GM23338 (cell line): Measurements from ENCODE around the gene KCNF1. TPM values are rescaled to one million over a fixed set of nuclear protein-coding genes. Genes with fewer than 3 reads are reported as not detected.

Experiments used
- ATAC-seq: fragments of 200-7000 bp; cut with Tn5 transposase; 3 replicates; pipeline ENCODE4 v1.9.1; 2020
- DNase-seq: peaks from one replicate; pipeline ENCODE4 v3.0.0-alpha.2; 2015; ENCODE audit warnings: low spot score
- H2AFZ ChIP-seq: fragments of 200-600 bp; sonication (generic); 2 replicates; pipeline ENCODE4 v1.8.0; 2016; ENCODE audit warnings: antibody characterized with exemption, mild to moderate bottlenecking, moderate library complexity
- H3F3A ChIP-seq: fragments of 200-600 bp; sonication (generic); replicated peaks from 2 replicates; pipeline ENCODE4 v1.8.0; 2017; ENCODE audit warnings: antibody characterized with exemption, mixed run types, low read depth
- H3K27ac ChIP-seq: fragments of 200-600 bp; sonication (generic); 2 replicates; pipeline ENCODE4 v1.6.1; 2016; ENCODE audit warnings: low read depth
- H3K27me3 ChIP-seq: fragments of 200-600 bp; sonication (generic); 2 replicates; pipeline ENCODE4 v1.8.0; 2016; ENCODE audit warnings: mild to moderate bottlenecking, mixed run types, moderate library complexity; ENCODE audit not compliant: insufficient read depth
- H3K36me3 ChIP-seq: fragments of 200-600 bp; sonication (generic); 2 replicates; pipeline ENCODE4 v1.8.0; 2016; ENCODE audit warnings: mild to moderate bottlenecking; ENCODE audit not compliant: insufficient read depth
- H3K4me1 ChIP-seq: fragments of 200-600 bp; sonication (generic); 2 replicates; pipeline ENCODE4 v1.8.0; 2016; ENCODE audit warnings: mild to moderate bottlenecking, moderate library complexity; ENCODE audit not compliant: insufficient read depth
- H3K4me2 ChIP-seq: fragments of 200-600 bp; sonication (generic); 2 replicates; pipeline ENCODE4 v1.7.1; 2017; ENCODE audit warnings: mixed run types
- H3K4me3 ChIP-seq: fragments of 200-600 bp; sonication (generic); 2 replicates; pipeline ENCODE4 v1.6.1; 2016; ENCODE audit warnings: mixed run types
- H3K79me2 ChIP-seq: fragments of 200-600 bp; sonication (generic); replicated peaks from 2 replicates; pipeline ENCODE4 v1.8.0; 2017; ENCODE audit warnings: mild to moderate bottlenecking; ENCODE audit not compliant: insufficient read depth
- H3K9me2 ChIP-seq: fragments of 200-600 bp; sonication (generic); 2 replicates; pipeline ENCODE4 v1.8.0; 2017; ENCODE audit not compliant: insufficient read depth
- H4K20me1 ChIP-seq: fragments of 200-600 bp; sonication (generic); replicated peaks from 2 replicates; pipeline ENCODE4 v1.8.0; 2017; ENCODE audit warnings: mild to moderate bottlenecking; ENCODE audit not compliant: insufficient read depth
- H3K27ac Mint-ChIP-seq: 2 replicates; pipeline ENCODE4 v1.8.0; 2020; ENCODE audit warnings: inconsistent platforms, mild to moderate bottlenecking, moderate library complexity, mixed read lengths
- H3K27me3 Mint-ChIP-seq: 3 replicates; pipeline ENCODE4 v1.8.0; 2022; ENCODE audit warnings: low read depth, mild to moderate bottlenecking, moderate library complexity, mixed read lengths, inconsistent platforms; ENCODE audit not compliant: insufficient read depth, poor library complexity
- H3K36me3 Mint-ChIP-seq: 3 replicates; pipeline ENCODE4 v1.8.0; 2021; ENCODE audit warnings: low read depth, mild to moderate bottlenecking, inconsistent platforms, moderate library complexity, mixed read lengths
- H3K4me1 Mint-ChIP-seq: 3 replicates; pipeline ENCODE4 v1.8.0; 2020; ENCODE audit warnings: mild to moderate bottlenecking, inconsistent platforms, mixed read lengths
- H3K4me3 Mint-ChIP-seq: 3 replicates; pipeline ENCODE4 v1.8.0; 2021; ENCODE audit warnings: moderate library complexity, mild to moderate bottlenecking, inconsistent platforms, mixed read lengths
- H3K9me3 Mint-ChIP-seq: 3 replicates; pipeline ENCODE4 v1.8.0; 2020; ENCODE audit warnings: moderate library complexity, mild to moderate bottlenecking, inconsistent platforms, mixed read lengths
- CREB1 ChIP-seq: fragments of 250-450 bp; sonication (Bioruptor Pico); IDR thresholded peaks from 2 replicates; pipeline ENCODE4 v1.5.0; 2020; ENCODE audit warnings: low read depth, mild to moderate bottlenecking, moderate library complexity
- CTCF ChIP-seq, 2 experiments: fragments of 200-600 bp in 1 of 2; sonication (generic) in 1 of 2; conservative IDR thresholded peaks; 2 replicates each; pipeline versions ENCODE4 v1.5.1 to v1.6.1; 2016 to 2017; ENCODE audit warnings: antibody characterized with exemption in 2 of 2, low read depth in 2 of 2, mild to moderate bottlenecking in 2 of 2, moderate library complexity in 1 of 2
- ETS1 ChIP-seq: IDR thresholded peaks from 2 replicates; pipeline ENCODE4 v1.6.1; 2016; ENCODE audit warnings: antibody characterized with exemption
- NANOG ChIP-seq: IDR thresholded peaks from 2 replicates; pipeline ENCODE4 v1.6.1; 2016; ENCODE audit warnings: antibody characterized with exemption, borderline replicate concordance
- POLR2AphosphoS5 ChIP-seq: IDR thresholded peaks from 2 replicates; pipeline ENCODE4 v1.6.1; 2016; ENCODE audit warnings: antibody characterized with exemption, low read depth
- REST ChIP-seq: IDR thresholded peaks from one replicate; pipeline ENCODE4 v1.6.1; 2018; ENCODE audit warnings: antibody characterized with exemption; ENCODE audit not compliant: unreplicated experiment
- STAT1 ChIP-seq: IDR thresholded peaks from one replicate; pipeline ENCODE4 v1.6.1; 2016; ENCODE audit warnings: antibody characterized with exemption; ENCODE audit not compliant: unreplicated experiment
- ZNF114 ChIP-seq: fragments of 250-450 bp; sonication (Bioruptor Pico); IDR thresholded peaks from 2 replicates; pipeline ENCODE4 v1.5.0; 2020; ENCODE audit warnings: mild to moderate bottlenecking, moderate library complexity
- ZNF331 ChIP-seq: fragments of 250-450 bp; sonication (Bioruptor Pico); IDR thresholded peaks from 2 replicates; pipeline ENCODE4 v1.5.0; 2020; ENCODE audit warnings: low read depth, mild to moderate bottlenecking, moderate library complexity
- ZNF462 ChIP-seq: fragments of 250-450 bp; sonication (Bioruptor Pico); IDR thresholded peaks from 2 replicates; pipeline ENCODE4 v1.5.0; 2020; ENCODE audit warnings: mild to moderate bottlenecking, moderate library complexity
- polyA plus RNA-seq: library from polyadenylated mRNA; unstranded; fragments of >200 nt; fragmentation: Nextera tagmentation; extraction: Ambion mirVana; gene quantifications from 2 replicates; pipeline ENCODE4 v1.2.1, GENCODE V29; 2016
- total RNA-seq: library from RNA; depleted of rRNA; stranded (reverse); fragments of >200 nt; shearing (Covaris generic); gene quantifications from 2 replicates; pipeline ENCODE4 v1.2.3, GENCODE V29; 2014

Gene KCNF1
- total and polyA plus RNA-seq, 2 experiments from 2014 or later: 0.11 to 1.5 TPM

GRCh38 chr2:10904455-10904854 lies 7.3 kb upstream of the KCNF1 start (continued):
- no peak for TF ChIP-seq ETS1

GRCh38 chr2:10905006-10905861 lies 6.5 kb upstream of the KCNF1 start:
- Histone ChIP-seq H3F3A (no peaks in the 10 kb centered on the region), H3K36me3 (no peaks in the 10 kb centered on the region), H3K4me1 (peaks cover 5% of the 10 kb centered on the region; the same call in 1 of the 2 replicates), H3K27me3 (peaks cover 2% of the 10 kb centered on the region; the same call in 1 of the 2 replicates), H3K27ac (no peak overlapping the region), H4K20me1 (no peaks in the 10 kb centered on the region), H3K4me3 (no peak overlapping the region), H3K79me2 (no peaks in the 10 kb centered on the region), H2AFZ (no peak overlapping the region), H3K9me2 (no peaks in the 10 kb centered on the region), H3K4me2 (no peak overlapping the region)
- Mint-ChIP-seq H3K36me3 (peaks cover 15% of the 10 kb centered on the region), H3K4me3 (no peak overlapping the region), H3K27me3 (peaks cover 9% of the 10 kb centered on the region), H3K4me1 (peaks cover 13% of the 10 kb centered on the region), H3K27ac (no peak overlapping the region), H3K9me3 (peaks cover 25% of the 10 kb centered on the region)
- no peak for ATAC-seq
- no peak for DNase-seq
- TF ChIP-seq ZNF331: no peak
- TF ChIP-seq ZNF462 (CRISPR knock-in tag): no peak
- TF ChIP-seq REST: no peak
- no peak for TF ChIP-seq CREB1
- TF ChIP-seq ETS1: no peak
- no peak for TF ChIP-seq STAT1
- no peak for TF ChIP-seq NANOG
- no peak for TF ChIP-seq POLR2AphosphoS5
- no peak for TF ChIP-seq CTCF (conservative IDR thresholded peaks at IDR 0.05; ENCODE audit: low read depth in 2 of 2)
- no peak for TF ChIP-seq ZNF114 (CRISPR knock-in tag)
